HUES6 (cell line): ENCODE data around the gene C12orf75.
"Not testable (repeated sequence)": the region's sequence is repeated elsewhere in the genome, so short reads cannot be mapped to it uniquely, and the experiment has no call there.

Experiments used
- H3K27ac ChIP-seq: 2 replicates; pipeline ENCODE4 v1.7.0; 2013; ENCODE audit warnings: low read depth, mild to moderate bottlenecking, low read length, inconsistent platforms
- H3K27me3 ChIP-seq: 2 replicates; pipeline ENCODE4 v1.6.1; 2013; ENCODE audit warnings: low read length; ENCODE audit not compliant: control insufficient read depth, insufficient read depth
- H3K36me3 ChIP-seq: 2 replicates; pipeline ENCODE4 v1.6.1; 2013; ENCODE audit warnings: low read length; ENCODE audit not compliant: control insufficient read depth, insufficient read depth
- H3K4me1 ChIP-seq: 2 replicates; pipeline ENCODE4 v1.6.1; 2013; ENCODE audit warnings: low read length; ENCODE audit not compliant: control insufficient read depth, insufficient read depth
- H3K4me3 ChIP-seq: 2 replicates; pipeline ENCODE4 v1.5.1; 2013; ENCODE audit warnings: low read depth, low read length
- H3K9ac ChIP-seq: one replicate; pipeline ENCODE4 v1.6.1; 2013; ENCODE audit warnings: mild to moderate bottlenecking, low read length
- H3K9me3 ChIP-seq: 2 replicates; pipeline ENCODE4 v1.6.1; 2013; ENCODE audit warnings: low read depth, low read length; ENCODE audit not compliant: control insufficient read depth, insufficient read depth

Gene C12orf75

GRCh38 chr12:105294161-105294560 lies 36.3 kb upstream of the C12orf75 start:
- no peaks in the 10 kb centered on the region for H3K36me3 ChIP-seq
- H3K27ac ChIP-seq, result no peak overlapping the region
- H3K9ac ChIP-seq, result no peak overlapping the region
- H3K4me3 ChIP-seq, result no peak overlapping the region
- no peaks in the 10 kb centered on the region for H3K4me1 ChIP-seq
- no peaks in the 10 kb centered on the region for H3K27me3 ChIP-seq
- H3K9me3 ChIP-seq, result peaks cover 14% of the 10 kb centered on the region

GRCh38 chr12:105294886-105295479 lies 35.5 kb upstream of the C12orf75 start:
- Histone ChIP-seq H3K36me3 (no peaks in the 10 kb centered on the region), H3K9ac (no peak overlapping the region), H3K9me3 (peaks cover 15% of the 10 kb centered on the region), H3K27me3 (no peaks in the 10 kb centered on the region), H3K4me1 (no peaks in the 10 kb centered on the region), H3K27ac (no peak overlapping the region), H3K4me3 (no peak overlapping the region)

GRCh38 chr12:105296116-105297089 lies 34.1 kb upstream of the C12orf75 start:
- Histone ChIP-seq H3K36me3 (no peaks in the 10 kb centered on the region), H3K4me1 (no peaks in the 10 kb centered on the region), H3K9me3 (peaks cover 28% of the 10 kb centered on the region), H3K4me3 (no peak overlapping the region), H3K9ac (no peak overlapping the region), H3K27me3 (no peaks in the 10 kb centered on the region), H3K27ac (no peak overlapping the region)

- no peaks in the 10 kb centered on the region for H3K27me3 ChIP-seq
- no peaks in the 10 kb centered on the region for H3K36me3 ChIP-seq
- H3K4me1 ChIP-seq, result no peaks in the 10 kb centered on the region
- H3K9me3 ChIP-seq, result peaks cover 33% of the 10 kb centered on the region
- no peak overlapping the region for H3K9ac ChIP-seq
- no peak overlapping the region for H3K27ac ChIP-seq
- no peak overlapping the region for H3K4me3 ChIP-seq
Observed at GRCh38 chr12:105300883-105301282, 29.6 kb upstream of the C12orf75 start.

- H3K9ac ChIP-seq, result no peak overlapping the region
- H3K27me3 ChIP-seq, result no peaks in the 10 kb centered on the region
- H3K27ac ChIP-seq, result no peak overlapping the region
- H3K4me1 ChIP-seq, result no peaks in the 10 kb centered on the region
- H3K4me3 ChIP-seq, result no peak overlapping the region
- H3K9me3 ChIP-seq, result peaks cover 33% of the 10 kb centered on the region
- H3K36me3 ChIP-seq, result no peaks in the 10 kb centered on the region
Observed at GRCh38 chr12:105301696-105302095, 28.8 kb upstream of the C12orf75 start.

- peaks cover 27% of the 10 kb centered on the region for H3K9me3 ChIP-seq
- not testable (repeated sequence) for H3K27ac ChIP-seq, H3K9ac ChIP-seq, H3K4me3 ChIP-seq, H3K4me1 ChIP-seq, H3K27me3 ChIP-seq, H3K36me3 ChIP-seq
Observed at GRCh38 chr12:105302986-105303385, 27.5 kb upstream of the C12orf75 start.

GRCh38 chr12:105304626-105305025 lies 25.9 kb upstream of the C12orf75 start:
- not testable (repeated sequence) for H3K4me1 ChIP-seq, H3K36me3 ChIP-seq, H3K4me3 ChIP-seq, H3K9ac ChIP-seq, H3K27me3 ChIP-seq, H3K27ac ChIP-seq
- H3K9me3 ChIP-seq, result peaks cover 27% of the 10 kb centered on the region

- not testable (repeated sequence) for H3K4me3 ChIP-seq, H3K27me3 ChIP-seq, H3K27ac ChIP-seq, H3K9ac ChIP-seq, H3K9me3 ChIP-seq, H3K36me3 ChIP-seq, H3K4me1 ChIP-seq
Observed at GRCh38 chr12:105307601-105308314, 22.7 kb upstream of the C12orf75 start.

GRCh38 chr12:105308839-105309238 lies 21.7 kb upstream of the C12orf75 start:
- not testable (repeated sequence) for H3K36me3 ChIP-seq, H3K9ac ChIP-seq, H3K27ac ChIP-seq, H3K4me1 ChIP-seq, H3K4me3 ChIP-seq, H3K27me3 ChIP-seq
- H3K9me3 ChIP-seq, result peaks cover 11% of the 10 kb centered on the region

GRCh38 chr12:105309384-105309783 lies 21.1 kb upstream of the C12orf75 start:
- not testable (repeated sequence) for H3K36me3 ChIP-seq, H3K4me3 ChIP-seq, H3K27ac ChIP-seq, H3K9ac ChIP-seq, H3K27me3 ChIP-seq, H3K4me1 ChIP-seq
- H3K9me3 ChIP-seq, result peaks cover 15% of the 10 kb centered on the region
